ENCODE measurements around the gene HOXC4.

The HOXC4 gene

DNA sequence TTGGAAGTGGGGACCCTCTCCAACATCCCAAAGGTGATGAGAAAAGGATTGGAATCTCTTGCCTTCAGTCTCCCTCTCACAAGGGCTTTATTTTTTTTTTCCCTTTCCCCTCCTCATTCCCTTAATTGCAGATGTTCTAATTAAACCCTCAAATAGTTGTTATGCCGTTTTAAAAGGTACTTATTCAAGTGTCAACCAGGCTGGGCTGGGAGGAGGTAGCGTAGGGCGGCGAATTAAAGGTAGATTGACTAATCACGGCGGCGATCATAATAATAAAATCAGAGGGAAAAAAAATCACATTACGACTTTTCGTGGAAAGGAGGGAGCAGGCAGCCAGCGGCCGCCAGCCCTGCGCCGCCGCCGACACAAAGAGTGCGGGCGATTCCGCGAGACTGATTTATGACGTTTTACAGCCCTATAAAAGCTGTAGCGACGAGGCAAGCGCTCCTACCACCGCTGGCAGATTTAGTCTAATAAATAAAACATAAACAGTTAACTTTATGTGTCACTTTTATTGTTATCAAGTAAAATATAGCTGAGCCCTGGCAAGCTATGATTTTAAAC is 1.7 kb upstream of the HOXC4 start (continued):
- no peak for TF ChIP-seq ZNF791 (tag by site-specific recombination; IDR thresholded peaks at IDR 0.05)
- peak; percentile 59; the same call in 1 of the 2 replicates for TF ChIP-seq KLF8 (tag by site-specific recombination; IDR thresholded peaks at IDR 0.05)
- TF ChIP-seq OSR2 (tag by site-specific recombination; IDR thresholded peaks at IDR 0.05), result peak; percentile 99
- peak; percentile 99 for TF ChIP-seq ZNF561 (tag by site-specific recombination; IDR thresholded peaks at IDR 0.05; ENCODE audit: borderline replicate concordance)
- TF ChIP-seq ZNF274 (IDR thresholded peaks at IDR 0.05; ENCODE audit: low read length), result no peak
- TF ChIP-seq ZNF274 (tag by site-specific recombination; IDR thresholded peaks at IDR 0.05; ENCODE audit: borderline replicate concordance), result no peak
- TF ChIP-seq ZIC2 (tag by site-specific recombination; IDR thresholded peaks at IDR 0.05), result peak; percentile 96
- peak; percentile 95 for TF ChIP-seq ZNF629 (tag by site-specific recombination; IDR thresholded peaks at IDR 0.05)
- TF ChIP-seq, protein P1, sequence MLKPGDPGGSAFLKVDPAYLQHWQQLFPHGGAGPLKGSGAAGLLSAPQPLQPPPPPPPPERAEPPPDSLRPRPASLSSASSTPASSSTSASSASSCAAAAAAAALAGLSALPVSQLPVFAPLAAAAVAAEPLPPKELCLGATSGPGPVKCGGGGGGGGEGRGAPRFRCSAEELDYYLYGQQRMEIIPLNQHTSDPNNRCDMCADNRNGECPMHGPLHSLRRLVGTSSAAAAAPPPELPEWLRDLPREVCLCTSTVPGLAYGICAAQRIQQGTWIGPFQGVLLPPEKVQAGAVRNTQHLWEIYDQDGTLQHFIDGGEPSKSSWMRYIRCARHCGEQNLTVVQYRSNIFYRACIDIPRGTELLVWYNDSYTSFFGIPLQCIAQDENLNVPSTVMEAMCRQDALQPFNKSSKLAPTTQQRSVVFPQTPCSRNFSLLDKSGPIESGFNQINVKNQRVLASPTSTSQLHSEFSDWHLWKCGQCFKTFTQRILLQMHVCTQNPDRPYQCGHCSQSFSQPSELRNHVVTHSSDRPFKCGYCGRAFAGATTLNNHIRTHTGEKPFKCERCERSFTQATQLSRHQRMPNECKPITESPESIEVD (tag by site-specific recombination; IDR thresholded peaks at IDR 0.05), result peak; percentile 100
- TF ChIP-seq ZNF174 (tag by site-specific recombination; IDR thresholded peaks at IDR 0.05), result no peak
- TF ChIP-seq MZF1 (tag by site-specific recombination; IDR thresholded peaks at IDR 0.05; ENCODE audit: borderline replicate concordance), result no peak
- TF ChIP-seq, protein P2, sequence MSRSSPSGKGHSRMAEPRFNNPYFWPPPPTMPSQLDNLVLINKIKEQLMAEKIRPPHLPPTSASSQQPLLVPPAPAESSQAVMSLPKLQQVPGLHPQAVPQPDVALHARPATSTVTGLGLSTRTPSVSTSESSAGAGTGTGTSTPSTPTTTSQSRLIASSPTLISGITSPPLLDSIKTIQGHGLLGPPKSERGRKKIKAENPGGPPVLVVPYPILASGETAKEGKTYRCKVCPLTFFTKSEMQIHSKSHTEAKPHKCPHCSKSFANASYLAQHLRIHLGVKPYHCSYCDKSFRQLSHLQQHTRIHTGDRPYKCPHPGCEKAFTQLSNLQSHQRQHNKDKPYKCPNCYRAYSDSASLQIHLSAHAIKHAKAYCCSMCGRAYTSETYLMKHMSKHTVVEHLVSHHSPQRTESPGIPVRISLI (tag by site-specific recombination; IDR thresholded peaks at IDR 0.05), result peak; percentile 94
- peak; percentile 70 for TF ChIP-seq PRDM1 (tag by site-specific recombination; IDR thresholded peaks at IDR 0.05)
- TF ChIP-seq KLF1 (tag by site-specific recombination; IDR thresholded peaks at IDR 0.05), result peak; percentile 73
- peak; percentile 100 for TF ChIP-seq ZNF843 (tag by site-specific recombination; IDR thresholded peaks at IDR 0.05)
- TF ChIP-seq ZNF707 (tag by site-specific recombination; IDR thresholded peaks at IDR 0.05), result no peak
- TF ChIP-seq ZNF175 (tag by site-specific recombination; IDR thresholded peaks at IDR 0.05), result no peak
- no peak for TF ChIP-seq ZNF626 (tag by site-specific recombination; IDR thresholded peaks at IDR 0.05)
- no peak for TF ChIP-seq ZNF132 (tag by site-specific recombination; IDR thresholded peaks at IDR 0.05; ENCODE audit: borderline replicate concordance)
- no peak for TF ChIP-seq ZNF433 (tag by site-specific recombination; IDR thresholded peaks at IDR 0.05; ENCODE audit: low read depth)
- no peak; the same call in 1 of the 2 replicates for TF ChIP-seq ZFP69B (tag by site-specific recombination; IDR thresholded peaks at IDR 0.05)
- TF ChIP-seq, protein P3, sequence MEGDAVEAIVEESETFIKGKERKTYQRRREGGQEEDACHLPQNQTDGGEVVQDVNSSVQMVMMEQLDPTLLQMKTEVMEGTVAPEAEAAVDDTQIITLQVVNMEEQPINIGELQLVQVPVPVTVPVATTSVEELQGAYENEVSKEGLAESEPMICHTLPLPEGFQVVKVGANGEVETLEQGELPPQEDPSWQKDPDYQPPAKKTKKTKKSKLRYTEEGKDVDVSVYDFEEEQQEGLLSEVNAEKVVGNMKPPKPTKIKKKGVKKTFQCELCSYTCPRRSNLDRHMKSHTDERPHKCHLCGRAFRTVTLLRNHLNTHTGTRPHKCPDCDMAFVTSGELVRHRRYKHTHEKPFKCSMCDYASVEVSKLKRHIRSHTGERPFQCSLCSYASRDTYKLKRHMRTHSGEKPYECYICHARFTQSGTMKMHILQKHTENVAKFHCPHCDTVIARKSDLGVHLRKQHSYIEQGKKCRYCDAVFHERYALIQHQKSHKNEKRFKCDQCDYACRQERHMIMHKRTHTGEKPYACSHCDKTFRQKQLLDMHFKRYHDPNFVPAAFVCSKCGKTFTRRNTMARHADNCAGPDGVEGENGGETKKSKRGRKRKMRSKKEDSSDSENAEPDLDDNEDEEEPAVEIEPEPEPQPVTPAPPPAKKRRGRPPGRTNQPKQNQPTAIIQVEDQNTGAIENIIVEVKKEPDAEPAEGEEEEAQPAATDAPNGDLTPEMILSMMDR (tag by site-specific recombination; IDR thresholded peaks at IDR 0.05), result no peak
- TF ChIP-seq, protein P4, sequence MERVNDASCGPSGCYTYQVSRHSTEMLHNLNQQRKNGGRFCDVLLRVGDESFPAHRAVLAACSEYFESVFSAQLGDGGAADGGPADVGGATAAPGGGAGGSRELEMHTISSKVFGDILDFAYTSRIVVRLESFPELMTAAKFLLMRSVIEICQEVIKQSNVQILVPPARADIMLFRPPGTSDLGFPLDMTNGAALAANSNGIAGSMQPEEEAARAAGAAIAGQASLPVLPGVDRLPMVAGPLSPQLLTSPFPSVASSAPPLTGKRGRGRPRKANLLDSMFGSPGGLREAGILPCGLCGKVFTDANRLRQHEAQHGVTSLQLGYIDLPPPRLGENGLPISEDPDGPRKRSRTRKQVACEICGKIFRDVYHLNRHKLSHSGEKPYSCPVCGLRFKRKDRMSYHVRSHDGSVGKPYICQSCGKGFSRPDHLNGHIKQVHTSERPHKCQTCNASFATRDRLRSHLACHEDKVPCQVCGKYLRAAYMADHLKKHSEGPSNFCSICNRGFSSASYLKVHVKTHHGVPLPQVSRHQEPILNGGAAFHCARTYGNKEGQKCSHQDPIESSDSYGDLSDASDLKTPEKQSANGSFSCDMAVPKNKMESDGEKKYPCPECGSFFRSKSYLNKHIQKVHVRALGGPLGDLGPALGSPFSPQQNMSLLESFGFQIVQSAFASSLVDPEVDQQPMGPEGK (tag by site-specific recombination; IDR thresholded peaks at IDR 0.05), result no peak
- TF ChIP-seq ZNF133 (tag by site-specific recombination; IDR thresholded peaks at IDR 0.05), result no peak
- TF ChIP-seq, protein P5, sequence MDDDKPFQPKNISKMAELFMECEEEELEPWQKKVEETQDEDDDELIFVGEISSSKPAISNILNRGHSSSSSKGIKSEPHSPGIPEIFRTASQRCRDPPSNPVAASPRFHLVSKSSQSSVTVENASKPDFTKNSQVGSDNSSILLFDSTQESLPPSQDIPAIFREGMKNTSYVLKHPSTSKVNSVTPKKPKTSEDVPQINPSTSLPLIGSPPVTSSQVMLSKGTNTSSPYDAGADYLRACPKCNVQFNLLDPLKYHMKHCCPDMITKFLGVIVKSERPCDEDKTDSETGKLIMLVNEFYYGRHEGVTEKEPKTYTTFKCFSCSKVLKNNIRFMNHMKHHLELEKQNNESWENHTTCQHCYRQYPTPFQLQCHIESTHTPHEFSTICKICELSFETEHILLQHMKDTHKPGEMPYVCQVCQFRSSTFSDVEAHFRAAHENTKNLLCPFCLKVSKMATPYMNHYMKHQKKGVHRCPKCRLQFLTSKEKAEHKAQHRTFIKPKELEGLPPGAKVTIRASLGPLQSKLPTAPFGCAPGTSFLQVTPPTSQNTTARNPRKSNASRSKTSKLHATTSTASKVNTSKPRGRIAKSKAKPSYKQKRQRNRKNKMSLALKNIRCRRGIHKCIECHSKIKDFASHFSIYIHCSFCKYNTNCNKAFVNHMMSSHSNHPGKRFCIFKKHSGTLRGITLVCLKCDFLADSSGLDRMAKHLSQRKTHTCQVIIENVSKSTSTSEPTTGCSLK (tag by site-specific recombination; IDR thresholded peaks at IDR 0.05), result no peak
- TF ChIP-seq, protein P6, sequence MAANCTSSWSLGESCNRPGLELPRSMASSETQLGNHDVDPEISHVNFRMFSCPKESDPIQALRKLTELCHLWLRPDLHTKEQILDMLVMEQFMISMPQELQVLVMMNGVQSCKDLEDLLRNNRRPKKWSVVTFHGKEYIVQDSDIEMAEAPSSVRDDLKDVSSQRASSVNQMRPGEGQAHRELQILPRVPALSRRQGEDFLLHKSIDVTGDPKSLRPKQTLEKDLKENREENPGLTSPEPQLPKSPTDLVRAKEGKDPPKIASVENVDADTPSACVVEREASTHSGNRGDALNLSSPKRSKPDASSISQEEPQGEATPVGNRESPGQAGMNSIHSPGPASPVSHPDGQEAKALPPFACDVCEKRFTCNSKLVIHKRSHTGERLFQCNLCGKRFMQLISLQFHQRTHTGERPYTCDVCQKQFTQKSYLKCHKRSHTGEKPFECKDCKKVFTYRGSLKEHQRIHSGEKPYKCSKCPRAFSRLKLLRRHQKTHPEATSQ (tag by site-specific recombination; IDR thresholded peaks at IDR 0.05), result no peak
- TF ChIP-seq ZNF621 (tag by site-specific recombination; IDR thresholded peaks at IDR 0.05), result no peak
- TF ChIP-seq ZBTB7A (tag by site-specific recombination; IDR thresholded peaks at IDR 0.05; ENCODE audit: low read depth), result no peak
- peak; percentile 53; the same call in 1 of the 2 replicates for TF ChIP-seq EGR2 (tag by site-specific recombination; IDR thresholded peaks at IDR 0.05; ENCODE audit: low read depth)

Data from HEK293 (cell line).